ENCODE data around the gene ARHGEF7. TPM values are rescaled to one million over a fixed set of nuclear protein-coding genes. Genes with fewer than 3 reads are reported as not detected.
"Not testable (repeated sequence)": the region's sequence is repeated elsewhere in the genome, so short reads cannot be mapped to it uniquely, and the experiment has no call there.

ARHGEF7 gene, protein sequence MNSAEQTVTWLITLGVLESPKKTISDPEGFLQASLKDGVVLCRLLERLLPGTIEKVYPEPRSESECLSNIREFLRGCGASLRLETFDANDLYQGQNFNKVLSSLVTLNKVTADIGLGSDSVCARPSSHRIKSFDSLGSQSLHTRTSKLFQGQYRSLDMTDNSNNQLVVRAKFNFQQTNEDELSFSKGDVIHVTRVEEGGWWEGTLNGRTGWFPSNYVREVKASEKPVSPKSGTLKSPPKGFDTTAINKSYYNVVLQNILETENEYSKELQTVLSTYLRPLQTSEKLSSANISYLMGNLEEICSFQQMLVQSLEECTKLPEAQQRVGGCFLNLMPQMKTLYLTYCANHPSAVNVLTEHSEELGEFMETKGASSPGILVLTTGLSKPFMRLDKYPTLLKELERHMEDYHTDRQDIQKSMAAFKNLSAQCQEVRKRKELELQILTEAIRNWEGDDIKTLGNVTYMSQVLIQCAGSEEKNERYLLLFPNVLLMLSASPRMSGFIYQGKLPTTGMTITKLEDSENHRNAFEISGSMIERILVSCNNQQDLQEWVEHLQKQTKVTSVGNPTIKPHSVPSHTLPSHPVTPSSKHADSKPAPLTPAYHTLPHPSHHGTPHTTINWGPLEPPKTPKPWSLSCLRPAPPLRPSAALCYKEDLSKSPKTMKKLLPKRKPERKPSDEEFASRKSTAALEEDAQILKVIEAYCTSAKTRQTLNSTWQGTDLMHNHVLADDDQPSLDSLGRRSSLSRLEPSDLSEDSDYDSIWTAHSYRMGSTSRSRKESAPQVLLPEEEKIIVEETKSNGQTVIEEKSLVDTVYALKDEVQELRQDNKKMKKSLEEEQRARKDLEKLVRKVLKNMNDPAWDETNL
- total RNA-seq, result 10 to 100 TPM; 78.9 to 82.0 TPM

GRCh38 chr13:111115061-111115964, at the start of gene ARHGEF7:
Gene ARHGEF7 (plus strand): TSS chr13:111115310. CDS start chr13:111115527, 217 bp downstream.
- ATAC-seq (ENCODE audit: low read depth) (peak; percentile 48), DNase-seq (peak; percentile 42)
- Mint-ChIP-seq H3K4me1 (peaks cover 13% of the 10 kb centered on the region), H3K4me3 (peak within 1 kb of the TSS; percentile 81), H3K27me3 (peaks cover 76% of the 10 kb centered on the region), H3K27ac (peak within 1 kb of the TSS; percentile 49), H3K9me3 (no peaks in the 10 kb centered on the region), H3K36me3 (no peaks in the 10 kb centered on the region)
- POLR2A ChIA-PET, result no interaction called here

- Mint-ChIP-seq H3K36me3 (peaks cover 1% of the 10 kb centered on the region), H3K27me3 (peaks cover 43% of the 10 kb centered on the region), H3K27ac (no peak overlapping the region), H3K4me3 (no peak overlapping the region), H3K9me3 (peaks cover 2% of the 10 kb centered on the region), H3K4me1 (peaks cover 6% of the 10 kb centered on the region)
- POLR2A ChIA-PET, result no interaction called here
- ATAC-seq (ENCODE audit: low read depth), result no peak
- DNase-seq, result no peak
These were observed 49.4 kb upstream of the ARHGEF7 start for GRCh38 chr13:111065698-111066097.

- Mint-ChIP-seq H3K9me3 (peaks cover 8% of the 10 kb centered on the region), H3K27me3 (peaks cover 48% of the 10 kb centered on the region), H3K36me3 (peaks cover 6% of the 10 kb centered on the region), H3K27ac (no peak overlapping the region), H3K4me3 (peak overlapping the region; percentile 73), H3K4me1 (peaks cover 9% of the 10 kb centered on the region)
- ATAC-seq (ENCODE audit: low read depth) (no peak), DNase-seq (no peak)
- POLR2A ChIA-PET, result interaction anchor here (0.6 kb wide), 1 partner anchor 152 kb away, joined by 4 read pairs; no protein-coding TSS in a partner anchor
These were observed 48.6 kb upstream of the ARHGEF7 start for GRCh38 chr13:111066544-111066943.

DNA sequence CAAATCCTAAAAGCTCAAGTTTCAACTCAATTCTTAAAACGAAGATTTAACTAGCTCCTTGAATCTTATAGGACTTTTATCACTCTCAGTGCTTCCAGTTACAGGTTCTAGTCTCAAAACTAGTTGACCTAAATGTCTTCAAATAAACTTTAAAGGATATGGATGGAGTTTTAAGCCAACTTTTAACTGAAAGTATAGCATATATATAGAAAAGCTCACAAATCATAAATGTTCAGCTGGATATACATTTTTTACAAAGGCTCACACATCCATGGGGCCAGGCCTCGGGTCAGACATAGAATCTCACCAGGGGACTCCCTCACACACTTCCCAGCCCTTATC, 47.1 kb upstream of the ARHGEF7 start:
- no peak for DNase-seq
- no peak overlapping the region for H3K27ac Mint-ChIP-seq
- peaks cover 12% of the 10 kb centered on the region for H3K9me3 Mint-ChIP-seq
- H3K4me1 Mint-ChIP-seq, result peaks cover 9% of the 10 kb centered on the region
- POLR2A ChIA-PET, result interaction anchor here (0.8 kb wide), 1 partner anchor 148 kb away, joined by 4 read pairs; no protein-coding TSS in a partner anchor
- peaks cover 6% of the 10 kb centered on the region for H3K36me3 Mint-ChIP-seq
- H3K4me3 Mint-ChIP-seq, result peak overlapping the region; percentile 62
- peaks cover 45% of the 10 kb centered on the region for H3K27me3 Mint-ChIP-seq
- ATAC-seq (ENCODE audit: low read depth), result no peak

DNA sequence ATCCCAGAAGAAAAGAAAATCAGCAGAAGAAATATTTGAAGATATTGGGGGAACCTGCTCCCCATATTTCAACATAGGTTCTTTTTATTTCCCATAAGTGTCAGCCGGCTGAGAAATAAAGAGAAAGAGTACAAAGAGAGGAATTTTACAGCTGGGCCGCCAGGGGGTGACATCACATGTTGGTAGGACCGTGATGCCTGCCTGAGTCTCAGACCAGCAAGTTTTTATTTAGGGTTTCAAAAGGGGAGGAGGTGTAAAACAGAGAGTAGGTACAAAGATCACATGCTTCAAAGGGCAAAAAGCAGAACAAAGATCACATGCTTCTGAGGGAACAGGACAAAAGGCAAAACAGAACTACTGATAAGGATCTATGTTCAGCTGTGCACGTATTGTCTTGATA, 44.0 kb upstream of the ARHGEF7 start:
- H3K36me3 Mint-ChIP-seq; H3K27ac Mint-ChIP-seq; H3K4me1 Mint-ChIP-seq; ATAC-seq (ENCODE audit: low read depth); DNase-seq; H3K4me3 Mint-ChIP-seq; POLR2A ChIA-PET: not testable (repeated sequence)
- Mint-ChIP-seq H3K9me3 (peaks cover 26% of the 10 kb centered on the region), H3K27me3 (peaks cover 44% of the 10 kb centered on the region)

GRCh38 chr13:111071526-111071925, 43.6 kb upstream of the ARHGEF7 start:
- H3K4me1 Mint-ChIP-seq; H3K36me3 Mint-ChIP-seq; ATAC-seq (ENCODE audit: low read depth); DNase-seq; H3K27ac Mint-ChIP-seq; H3K4me3 Mint-ChIP-seq; POLR2A ChIA-PET: not testable (repeated sequence)
- H3K9me3 Mint-ChIP-seq, result peaks cover 26% of the 10 kb centered on the region
- H3K27me3 Mint-ChIP-seq, result peaks cover 40% of the 10 kb centered on the region

DNA sequence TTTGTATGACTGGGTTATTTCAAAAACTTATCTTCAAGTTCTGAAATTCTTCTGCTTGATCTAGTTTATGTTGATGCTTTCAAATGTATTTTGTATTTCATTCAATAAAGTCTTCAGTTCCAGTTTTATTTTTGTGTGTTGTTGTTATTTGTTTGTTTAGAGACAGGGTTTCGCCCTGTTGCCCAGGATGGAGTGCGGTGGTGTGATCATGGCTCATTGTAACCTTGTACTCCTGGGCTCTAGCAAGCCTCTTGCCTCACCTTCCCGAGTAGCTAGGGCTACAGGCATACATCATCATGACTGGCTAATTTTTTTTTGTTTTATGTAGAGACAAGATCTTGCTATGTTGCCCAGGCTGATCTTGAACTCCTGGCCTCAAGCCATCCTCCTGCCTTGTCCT, 40.3 kb upstream of the ARHGEF7 start:
- POLR2A ChIA-PET, result no interaction called here
- Mint-ChIP-seq H3K27me3 (peaks cover 29% of the 10 kb centered on the region), H3K36me3 (peaks cover 7% of the 10 kb centered on the region), H3K9me3 (peaks cover 28% of the 10 kb centered on the region), H3K27ac (no peak overlapping the region), H3K4me1 (peaks cover 5% of the 10 kb centered on the region), H3K4me3 (no peak overlapping the region)
- ATAC-seq (ENCODE audit: low read depth) (no peak), DNase-seq (no peak)

GRCh38 chr13:111076155-111077013, 38.7 kb upstream of the ARHGEF7 start:
- peaks cover 20% of the 10 kb centered on the region for H3K9me3 Mint-ChIP-seq
- no peak for ATAC-seq (ENCODE audit: low read depth)
- H3K36me3 Mint-ChIP-seq, result peaks cover 1% of the 10 kb centered on the region
- no peak overlapping the region for H3K4me3 Mint-ChIP-seq
- POLR2A ChIA-PET, result no interaction called here
- H3K27ac Mint-ChIP-seq, result no peak overlapping the region
- H3K4me1 Mint-ChIP-seq, result no peaks in the 10 kb centered on the region
- DNase-seq, result no peak
- H3K27me3 Mint-ChIP-seq, result peaks cover 18% of the 10 kb centered on the region

GRCh38 chr13:111079375-111079774, 35.7 kb upstream of the ARHGEF7 start:
- ATAC-seq (ENCODE audit: low read depth) (no peak), DNase-seq (no peak)
- Mint-ChIP-seq H3K27ac (no peak overlapping the region), H3K4me3 (no peak overlapping the region), H3K36me3 (peaks cover under 1% of the 10 kb centered on the region), H3K27me3 (peaks cover 10% of the 10 kb centered on the region), H3K4me1 (no peaks in the 10 kb centered on the region), H3K9me3 (peaks cover 10% of the 10 kb centered on the region)
- POLR2A ChIA-PET, result no interaction called here

- DNase-seq (no peak), ATAC-seq (ENCODE audit: low read depth) (no peak)
- Mint-ChIP-seq H3K27me3 (peaks cover 9% of the 10 kb centered on the region), H3K4me1 (no peaks in the 10 kb centered on the region), H3K9me3 (peaks cover 6% of the 10 kb centered on the region), H3K36me3 (no peaks in the 10 kb centered on the region), H3K4me3 (no peak overlapping the region), H3K27ac (no peak overlapping the region)
- POLR2A ChIA-PET, result no interaction called here
These were observed 34.5 kb upstream of the ARHGEF7 start for GRCh38 chr13:111080642-111081041.

DNA sequence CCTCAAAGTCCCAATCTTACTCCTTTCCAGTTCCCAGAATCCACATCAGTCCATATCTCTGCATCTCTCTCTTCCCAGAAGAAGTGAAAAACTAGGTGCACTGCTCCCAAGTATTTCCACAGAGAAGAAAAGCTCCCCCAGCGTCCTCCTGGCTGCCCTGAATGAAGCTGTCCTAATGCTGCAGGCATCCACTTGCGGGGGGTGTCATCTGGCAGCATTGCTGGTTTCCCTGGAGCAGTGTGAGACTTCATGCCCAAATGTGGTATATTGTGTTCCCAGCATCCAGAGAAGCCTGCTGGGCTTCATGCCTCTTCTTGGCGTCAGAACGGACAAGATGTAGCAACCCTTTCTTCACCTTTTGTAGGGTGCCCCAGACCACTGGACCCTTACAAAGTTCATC, 32.9 kb upstream of the ARHGEF7 start:
- no peak for ATAC-seq (ENCODE audit: low read depth)
- Mint-ChIP-seq H3K36me3 (no peaks in the 10 kb centered on the region), H3K4me3 (no peak overlapping the region), H3K27ac (no peak overlapping the region), H3K9me3 (no peaks in the 10 kb centered on the region), H3K27me3 (peaks cover 14% of the 10 kb centered on the region), H3K4me1 (no peaks in the 10 kb centered on the region)
- POLR2A ChIA-PET, result no interaction called here
- DNase-seq, result no peak

GRCh38 chr13:111082769-111083168, 32.3 kb upstream of the ARHGEF7 start:
- DNase-seq; H3K27ac Mint-ChIP-seq; POLR2A ChIA-PET; H3K4me3 Mint-ChIP-seq; H3K9me3 Mint-ChIP-seq; H3K4me1 Mint-ChIP-seq; H3K36me3 Mint-ChIP-seq; ATAC-seq (ENCODE audit: low read depth): not testable (repeated sequence)
- peaks cover 18% of the 10 kb centered on the region for H3K27me3 Mint-ChIP-seq

Measured in activated naive CD8-positive, alpha-beta T cell treated with anti-CD3 and anti-CD28 coated beads, Interleukin-2, amount 10 ng/mL, durations not matched to agents 7 days and 5 days (primary cell).